ENCODE results near the gene ATP10A.

ATP10A gene

GRCh38 chr15:25741256-25741580, 121.9 kb downstream of the ATP10A start:
- peaks cover 1% of the 10 kb centered on the region for H3K9me3 ChIP-seq (ENCODE audit: insufficient read depth, low read depth, low read length)
- no peak overlapping the region for H3K4ac ChIP-seq (ENCODE audit: low read depth, low read length)
- no peaks in the 10 kb centered on the region for H3K36me3 ChIP-seq (ENCODE audit: control insufficient read depth in 1 of 2, insufficient read depth in 2 of 2, low read length in 2 of 2)
- H2BK5ac ChIP-seq (ENCODE audit: low read depth, low read length, poor library complexity) = no peak overlapping the region
- H3K27me3 ChIP-seq (ENCODE audit: insufficient read depth, low read length) = no peaks in the 10 kb centered on the region
- H3K4me3 ChIP-seq (ENCODE audit: low read depth, low read length) = no peak overlapping the region
- no peak overlapping the region for H2BK120ac ChIP-seq (ENCODE audit: insufficient read depth, low read length, poor library complexity)
- no peak overlapping the region for H4K8ac ChIP-seq (ENCODE audit: low read depth, low read length)
- no CpG with 5 or more reads among the region's 5 CpGs for WGBS (ENCODE audit: extremely low coverage, insufficient coverage, insufficient read length)
- H3K23ac ChIP-seq (ENCODE audit: low read length) = no peak overlapping the region
- H2AFZ ChIP-seq (ENCODE audit: insufficient read depth, low read length, poor library complexity) = no peak overlapping the region
- H3K27ac ChIP-seq (ENCODE audit: low read depth, low read length) = no peak overlapping the region
- H4K91ac ChIP-seq (ENCODE audit: low read depth, low read length) = no peak overlapping the region
- no peak for DNase-seq
- no peak overlapping the region for H3K4me2 ChIP-seq (ENCODE audit: low read length)
- no peaks in the 10 kb centered on the region for H3K79me2 ChIP-seq (ENCODE audit: control insufficient read depth, insufficient read depth, low read length, poor library complexity)
- H2BK12ac ChIP-seq (ENCODE audit: low read length) = no peak overlapping the region
- H3K18ac ChIP-seq (ENCODE audit: low read length) = no peak overlapping the region
- H3K14ac ChIP-seq (ENCODE audit: low read length) = no peak overlapping the region
- H3K4me1 ChIP-seq (ENCODE audit: control insufficient read depth in 1 of 2, insufficient read depth in 2 of 2, low read length in 2 of 2) = no peaks in the 10 kb centered on the region
- H3K9ac ChIP-seq (ENCODE audit: low read length) = no peak overlapping the region
- no peaks in the 10 kb centered on the region for H3K79me1 ChIP-seq (ENCODE audit: low read length)
- H2AK5ac ChIP-seq (ENCODE audit: low read length) = no peak overlapping the region
- no peak overlapping the region for H4K12ac ChIP-seq (ENCODE audit: low read depth, low read length)

- H3K23ac ChIP-seq (ENCODE audit: low read length) = no peak overlapping the region
- no peak overlapping the region for H4K12ac ChIP-seq (ENCODE audit: low read depth, low read length)
- H2BK120ac ChIP-seq (ENCODE audit: insufficient read depth, low read length, poor library complexity) = no peak overlapping the region
- no peak overlapping the region for H2BK12ac ChIP-seq (ENCODE audit: low read length)
- H3K36me3 ChIP-seq (ENCODE audit: control insufficient read depth in 1 of 2, insufficient read depth in 2 of 2, low read length in 2 of 2) = no peaks in the 10 kb centered on the region
- H3K79me2 ChIP-seq (ENCODE audit: control insufficient read depth, insufficient read depth, low read length, poor library complexity) = no peaks in the 10 kb centered on the region
- H3K14ac ChIP-seq (ENCODE audit: low read length) = no peak overlapping the region
- H4K91ac ChIP-seq (ENCODE audit: low read depth, low read length) = no peak overlapping the region
- H3K79me1 ChIP-seq (ENCODE audit: low read length) = no peaks in the 10 kb centered on the region
- no peak for DNase-seq
- H3K18ac ChIP-seq (ENCODE audit: low read length) = no peak overlapping the region
- no peak overlapping the region for H4K8ac ChIP-seq (ENCODE audit: low read depth, low read length)
- H3K9ac ChIP-seq (ENCODE audit: low read length) = no peak overlapping the region
- no peak overlapping the region for H3K4ac ChIP-seq (ENCODE audit: low read depth, low read length)
- H3K9me3 ChIP-seq (ENCODE audit: insufficient read depth, low read depth, low read length) = peaks cover 1% of the 10 kb centered on the region
- no peak overlapping the region for H3K27ac ChIP-seq (ENCODE audit: low read depth, low read length)
- H3K4me2 ChIP-seq (ENCODE audit: low read length) = no peak overlapping the region
- no peak overlapping the region for H2AFZ ChIP-seq (ENCODE audit: insufficient read depth, low read length, poor library complexity)
- no peaks in the 10 kb centered on the region for H3K27me3 ChIP-seq (ENCODE audit: insufficient read depth, low read length)
- H2BK5ac ChIP-seq (ENCODE audit: low read depth, low read length, poor library complexity) = no peak overlapping the region
- H3K4me3 ChIP-seq (ENCODE audit: low read depth, low read length) = no peak overlapping the region
- no CpG with 5 or more reads among the region's 18 CpGs for WGBS (ENCODE audit: extremely low coverage, insufficient coverage, insufficient read length)
- no peaks in the 10 kb centered on the region for H3K4me1 ChIP-seq (ENCODE audit: control insufficient read depth in 1 of 2, insufficient read depth in 2 of 2, low read length in 2 of 2)
- H2AK5ac ChIP-seq (ENCODE audit: low read length) = no peak overlapping the region
Observed at GRCh38 chr15:25740383-25741255, 122.5 kb downstream of the ATP10A start.

- Histone ChIP-seq H4K91ac (ENCODE audit: low read depth, low read length) (no peak overlapping the region), H3K9me3 (ENCODE audit: insufficient read depth, low read depth, low read length) (peaks cover 1% of the 10 kb centered on the region), H4K8ac (ENCODE audit: low read depth, low read length) (no peak overlapping the region), H3K4me2 (ENCODE audit: low read length) (no peak overlapping the region), H2BK5ac (ENCODE audit: low read depth, low read length, poor library complexity) (no peak overlapping the region), H2AK5ac (ENCODE audit: low read length) (no peak overlapping the region), H3K4ac (ENCODE audit: low read depth, low read length) (no peak overlapping the region), H2AFZ (ENCODE audit: insufficient read depth, low read length, poor library complexity) (no peak overlapping the region), H3K18ac (ENCODE audit: low read length) (no peak overlapping the region), H2BK12ac (ENCODE audit: low read length) (no peak overlapping the region), H3K36me3 (ENCODE audit: control insufficient read depth in 1 of 2, insufficient read depth in 2 of 2, low read length in 2 of 2) (no peaks in the 10 kb centered on the region), H3K79me1 (ENCODE audit: low read length) (no peaks in the 10 kb centered on the region), H3K14ac (ENCODE audit: low read length) (no peak overlapping the region), H4K12ac (ENCODE audit: low read depth, low read length) (no peak overlapping the region), H3K27ac (ENCODE audit: low read depth, low read length) (no peak overlapping the region), H3K4me3 (ENCODE audit: low read depth, low read length) (no peak overlapping the region), H3K23ac (ENCODE audit: low read length) (no peak overlapping the region), H2BK120ac (ENCODE audit: insufficient read depth, low read length, poor library complexity) (no peak overlapping the region), H3K27me3 (ENCODE audit: insufficient read depth, low read length) (no peaks in the 10 kb centered on the region), H3K9ac (ENCODE audit: low read length) (no peak overlapping the region), H3K4me1 (ENCODE audit: control insufficient read depth in 1 of 2, insufficient read depth in 2 of 2, low read length in 2 of 2) (no peaks in the 10 kb centered on the region), H3K79me2 (ENCODE audit: control insufficient read depth, insufficient read depth, low read length, poor library complexity) (no peaks in the 10 kb centered on the region)
- DNase-seq = no peak
- no CpG with 5 or more reads among the region's 7 CpGs for WGBS (ENCODE audit: extremely low coverage, insufficient coverage, insufficient read length)
Observed at GRCh38 chr15:25739687-25740121, 123.4 kb downstream of the ATP10A start.

DNA sequence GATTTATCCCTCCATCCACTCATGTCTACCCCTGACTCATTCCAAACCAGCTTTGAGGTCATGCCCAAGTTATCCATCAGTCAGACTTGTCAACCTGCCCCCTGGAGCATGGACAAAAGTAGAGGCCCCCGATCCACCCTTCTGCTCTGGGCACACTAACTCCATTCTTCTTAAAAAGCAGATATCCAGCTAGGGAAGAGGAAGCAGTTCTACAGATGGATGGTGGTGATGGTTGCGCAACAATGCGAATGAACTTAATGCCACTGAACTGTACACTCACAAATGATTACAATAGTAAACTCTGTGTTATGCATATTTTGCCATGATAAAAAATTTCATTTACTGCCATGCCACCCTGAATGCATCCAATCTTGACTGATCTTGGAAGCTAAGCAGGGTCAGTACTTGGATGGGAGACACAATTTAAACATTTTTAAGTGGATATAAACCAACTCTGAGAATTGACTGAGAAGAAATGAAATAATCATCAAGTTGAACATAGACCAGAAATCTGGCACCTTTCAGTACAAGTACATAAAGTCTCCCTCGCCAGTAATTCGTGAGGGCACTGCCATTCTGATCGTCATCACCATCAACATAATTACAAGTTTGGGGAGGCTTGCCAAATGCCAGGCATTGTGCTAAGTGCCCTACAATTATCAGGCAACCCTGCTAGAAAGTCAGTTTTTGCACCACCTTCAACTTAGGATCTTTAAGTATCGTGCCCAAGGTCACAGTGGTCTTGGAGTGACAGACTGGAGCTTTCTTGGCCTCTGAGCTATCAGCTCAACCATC, 124.8 kb downstream of the ATP10A start:
- H2BK5ac ChIP-seq (ENCODE audit: low read depth, low read length, poor library complexity) = no peak overlapping the region
- H3K4ac ChIP-seq (ENCODE audit: low read depth, low read length) = no peak overlapping the region
- no peak overlapping the region for H2AK5ac ChIP-seq (ENCODE audit: low read length)
- no peak overlapping the region for H3K18ac ChIP-seq (ENCODE audit: low read length)
- peaks cover 1% of the 10 kb centered on the region for H3K9me3 ChIP-seq (ENCODE audit: insufficient read depth, low read depth, low read length)
- H3K36me3 ChIP-seq (ENCODE audit: control insufficient read depth in 1 of 2, insufficient read depth in 2 of 2, low read length in 2 of 2) = no peaks in the 10 kb centered on the region
- no peak overlapping the region for H2BK12ac ChIP-seq (ENCODE audit: low read length)
- no peak overlapping the region for H2BK120ac ChIP-seq (ENCODE audit: insufficient read depth, low read length, poor library complexity)
- no peaks in the 10 kb centered on the region for H3K79me1 ChIP-seq (ENCODE audit: low read length)
- no peak overlapping the region for H4K12ac ChIP-seq (ENCODE audit: low read depth, low read length)
- no CpG with 5 or more reads among the region's 7 CpGs for WGBS (ENCODE audit: extremely low coverage, insufficient coverage, insufficient read length)
- no peak overlapping the region for H3K14ac ChIP-seq (ENCODE audit: low read length)
- H2AFZ ChIP-seq (ENCODE audit: insufficient read depth, low read length, poor library complexity) = no peak overlapping the region
- no peak overlapping the region for H4K8ac ChIP-seq (ENCODE audit: low read depth, low read length)
- H3K4me2 ChIP-seq (ENCODE audit: low read length) = no peak overlapping the region
- no peak for DNase-seq
- no peak overlapping the region for H3K4me3 ChIP-seq (ENCODE audit: low read depth, low read length)
- no peaks in the 10 kb centered on the region for H3K79me2 ChIP-seq (ENCODE audit: control insufficient read depth, insufficient read depth, low read length, poor library complexity)
- no peak overlapping the region for H3K9ac ChIP-seq (ENCODE audit: low read length)
- no peak overlapping the region for H3K27ac ChIP-seq (ENCODE audit: low read depth, low read length)
- no peak overlapping the region for H3K23ac ChIP-seq (ENCODE audit: low read length)
- no peaks in the 10 kb centered on the region for H3K4me1 ChIP-seq (ENCODE audit: control insufficient read depth in 1 of 2, insufficient read depth in 2 of 2, low read length in 2 of 2)
- H4K91ac ChIP-seq (ENCODE audit: low read depth, low read length) = no peak overlapping the region
- no peaks in the 10 kb centered on the region for H3K27me3 ChIP-seq (ENCODE audit: insufficient read depth, low read length)
